NT2/D1 (cell line): ENCODE data around the gene OLIG1.

ENCODE experiments used
- SUZ12 ChIP-seq: IDR thresholded peaks from 2 replicates; pipeline ENCODE4 v1.6.1; 2011; ENCODE audit not compliant: insufficient read length, insufficient read depth; ENCODE audit errors: extremely low read depth
- ZNF274 ChIP-seq: IDR thresholded peaks from 2 replicates; pipeline ENCODE4 v1.6.1; 2011; ENCODE audit warnings: mild to moderate bottlenecking, low read depth, low read length

GRCh38 chr21:33067043-33067442 lies 2.9 kb upstream of the OLIG1 start:
- TF ChIP-seq ZNF274: no peak
- TF ChIP-seq SUZ12: no peak
